MCF 10A (cell line): ENCODE data around the gene SYNDIG1L. TPM values are rescaled to one million over a fixed set of nuclear protein-coding genes. Genes with fewer than 3 reads are reported as not detected.
"Not testable (repeated sequence)": the region's sequence is repeated elsewhere in the genome, so short reads cannot be mapped to it uniquely, and the experiment has no call there.

Experiments
- BruUV-seq: library from RNA; stranded (reverse); fragments of 400-500 nt; replicated peaks from 2 replicates; lab custom pipeline; 2021; lab: Mats Ljungman, UMichigan
- CTCF ChIA-PET: fragments of 300-600 bp; sonication (Branson Sonifier 250); formaldehyde crosslinking; extraction: SDS; loops from one replicate; lab custom pipeline; 2021; ENCODE audit warnings: antibody characterized with exemption, inconsistent platforms; lab: Yijun Ruan, JAX
- POLR2A ChIA-PET: fragments of 300-600, 350-650 bp; sonication (Branson Sonifier 250); formaldehyde crosslinking; extraction: SDS; loops from one replicate; lab custom pipeline; 2020; ENCODE audit warnings: antibody characterized with exemption, inconsistent platforms; lab: Yijun Ruan, JAX
- DNase-seq: peaks from one replicate; pipeline ENCODE4 v3.0.0-alpha.2; 2018; ENCODE audit not compliant: unreplicated experiment
- H3K27ac Mint-ChIP-seq: one replicate; pipeline ENCODE4 v1.8.0; 2022; ENCODE audit warnings: mild to moderate bottlenecking, low read depth, mixed read lengths; ENCODE audit not compliant: unreplicated experiment
- H3K27me3 Mint-ChIP-seq: one replicate; pipeline ENCODE4 v1.8.0; 2022; ENCODE audit warnings: mixed read lengths; ENCODE audit not compliant: insufficient read depth, unreplicated experiment
- H3K36me3 Mint-ChIP-seq: one replicate; pipeline ENCODE4 v1.8.0; 2022; ENCODE audit warnings: mild to moderate bottlenecking, moderate library complexity, mixed read lengths; ENCODE audit not compliant: insufficient read depth, unreplicated experiment
- H3K4me1 Mint-ChIP-seq: one replicate; pipeline ENCODE4 v1.8.0; 2022; ENCODE audit warnings: mixed read lengths; ENCODE audit not compliant: insufficient read depth, unreplicated experiment
- H3K4me3 Mint-ChIP-seq: one replicate; pipeline ENCODE4 v1.8.0; 2022; ENCODE audit warnings: mild to moderate bottlenecking, moderate library complexity, mixed read lengths; ENCODE audit not compliant: unreplicated experiment
- H3K9me3 Mint-ChIP-seq: one replicate; pipeline ENCODE4 v1.8.0; 2022; ENCODE audit warnings: mixed read lengths; ENCODE audit not compliant: unreplicated experiment
- intact Hi-C: fragments of 100-400 bp; cut with micrococcal nuclease; formaldehyde crosslinking; loops from 2 replicates; pipeline ENCODE4 v1.14.1; 2022
- total RNA-seq: library from RNA; stranded (reverse); gene quantifications from 2 replicates; pipeline ENCODE4 v1.2.3, GENCODE V29; 2022
- TF ChIP-seq, protein P1 (sequence below): fragments of 200-600 bp; IDR thresholded peaks from one replicate; pipeline ENCODE4 v1.8.0; 2022; ENCODE audit warnings: antibody characterized with exemption, mild to moderate bottlenecking; ENCODE audit not compliant: unreplicated experiment

SYNDIG1L gene
- total RNA-seq, 1 experiment from 2014 or later = not detected

DNA sequence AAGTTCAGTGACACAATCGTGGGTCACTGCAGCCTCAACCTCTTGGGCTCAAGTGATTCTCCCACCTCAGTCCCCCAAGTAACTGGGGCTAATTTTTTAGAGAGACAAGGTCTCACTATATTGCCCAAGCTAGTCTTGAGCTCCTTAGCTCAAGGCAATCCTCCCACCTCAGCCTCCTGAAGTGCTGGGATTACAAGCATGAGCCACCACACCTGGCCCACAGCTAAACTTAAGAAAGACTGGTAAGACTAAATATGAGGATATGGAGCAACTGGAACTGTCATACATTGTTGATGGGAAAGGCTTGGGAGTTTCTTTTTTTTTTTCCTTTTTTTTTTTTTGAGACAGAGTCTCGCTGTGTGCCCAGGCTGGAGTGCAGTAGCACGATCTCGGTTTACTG lies 43.8 kb downstream of the SYNDIG1L start:
- no peaks in the 10 kb centered on the region for H3K9me3 Mint-ChIP-seq
- POLR2A ChIA-PET = interaction anchor here (0.6 kb wide), 1 partner anchor 949 kb away, joined by 3 read pairs; no protein-coding TSS in a partner anchor
- H3K4me1 Mint-ChIP-seq = no peaks in the 10 kb centered on the region
- no peaks in the 10 kb centered on the region for H3K36me3 Mint-ChIP-seq
- H3K4me3 Mint-ChIP-seq = no peak overlapping the region
- CTCF ChIA-PET = interaction anchor here (0.8 kb wide), 1 partner anchor 125 kb away, joined by 4 read pairs; no protein-coding TSS in a partner anchor
- peaks cover 38% of the 10 kb centered on the region for H3K27me3 Mint-ChIP-seq
- DNase-seq = no peak
- no TSS peak for BruUV-seq
- intact Hi-C loops = no loop called here
- H3K27ac Mint-ChIP-seq = no peak overlapping the region
- TF ChIP-seq, protein P1, sequence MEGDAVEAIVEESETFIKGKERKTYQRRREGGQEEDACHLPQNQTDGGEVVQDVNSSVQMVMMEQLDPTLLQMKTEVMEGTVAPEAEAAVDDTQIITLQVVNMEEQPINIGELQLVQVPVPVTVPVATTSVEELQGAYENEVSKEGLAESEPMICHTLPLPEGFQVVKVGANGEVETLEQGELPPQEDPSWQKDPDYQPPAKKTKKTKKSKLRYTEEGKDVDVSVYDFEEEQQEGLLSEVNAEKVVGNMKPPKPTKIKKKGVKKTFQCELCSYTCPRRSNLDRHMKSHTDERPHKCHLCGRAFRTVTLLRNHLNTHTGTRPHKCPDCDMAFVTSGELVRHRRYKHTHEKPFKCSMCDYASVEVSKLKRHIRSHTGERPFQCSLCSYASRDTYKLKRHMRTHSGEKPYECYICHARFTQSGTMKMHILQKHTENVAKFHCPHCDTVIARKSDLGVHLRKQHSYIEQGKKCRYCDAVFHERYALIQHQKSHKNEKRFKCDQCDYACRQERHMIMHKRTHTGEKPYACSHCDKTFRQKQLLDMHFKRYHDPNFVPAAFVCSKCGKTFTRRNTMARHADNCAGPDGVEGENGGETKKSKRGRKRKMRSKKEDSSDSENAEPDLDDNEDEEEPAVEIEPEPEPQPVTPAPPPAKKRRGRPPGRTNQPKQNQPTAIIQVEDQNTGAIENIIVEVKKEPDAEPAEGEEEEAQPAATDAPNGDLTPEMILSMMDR = no peak

DNA sequence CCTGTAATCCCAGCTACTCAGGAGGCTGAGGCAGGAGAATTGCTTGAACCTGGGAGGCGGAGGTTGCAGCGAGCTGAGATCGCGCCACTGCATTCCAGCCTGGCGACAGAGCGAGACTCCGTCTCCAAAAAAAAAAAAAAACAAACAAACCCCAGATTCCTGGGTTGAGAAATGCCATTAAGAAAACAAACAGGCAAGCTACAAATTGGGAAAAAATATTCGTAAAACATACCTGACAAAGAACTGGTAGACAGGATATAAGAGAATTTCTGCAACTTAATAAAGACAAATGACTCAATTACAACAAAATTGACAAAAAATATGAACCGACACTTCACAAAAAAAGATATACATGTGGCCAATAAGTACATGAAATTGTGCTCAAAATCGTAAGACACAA lies 44.4 kb downstream of the SYNDIG1L start:
- H3K36me3 Mint-ChIP-seq, intact Hi-C loops, H3K27ac Mint-ChIP-seq, H3K4me1 Mint-ChIP-seq, H3K9me3 Mint-ChIP-seq, DNase-seq, BruUV-seq, H3K4me3 Mint-ChIP-seq: not testable (repeated sequence)
- H3K27me3 Mint-ChIP-seq = peaks cover 33% of the 10 kb centered on the region
- ChIA-PET POLR2A (interaction anchor here (0.6 kb wide), 1 partner anchor 948 kb away, joined by 3 read pairs; no protein-coding TSS in a partner anchor), CTCF (interaction anchor here (0.6 to 1.1 kb wide), 3 partner anchors 13 to 184 kb away, joined by 4 read pairs; no protein-coding TSS in a partner anchor)

- Mint-ChIP-seq H3K4me1 (no peaks in the 10 kb centered on the region), H3K36me3 (no peaks in the 10 kb centered on the region), H3K27me3 (peaks cover 33% of the 10 kb centered on the region), H3K9me3 (no peaks in the 10 kb centered on the region), H3K4me3 (no peak overlapping the region), H3K27ac (no peak overlapping the region)
- BruUV-seq = no TSS peak
- CTCF ChIA-PET = interaction anchor here (1.1 kb wide), 1 partner anchor 22 kb away, joined by 4 read pairs; no protein-coding TSS in a partner anchor
- TF ChIP-seq, protein P1 = no peak
- intact Hi-C loops = no loop called here
- no peak for DNase-seq
- POLR2A ChIA-PET = interaction anchor here (0.6 to 0.7 kb wide), 2 partner anchors 276 to 1852 kb away, joined by 3 to 5 read pairs; no protein-coding TSS in a partner anchor
Measured at GRCh38 chr14:74380845-74381244, 45.2 kb downstream of the SYNDIG1L start.

DNA sequence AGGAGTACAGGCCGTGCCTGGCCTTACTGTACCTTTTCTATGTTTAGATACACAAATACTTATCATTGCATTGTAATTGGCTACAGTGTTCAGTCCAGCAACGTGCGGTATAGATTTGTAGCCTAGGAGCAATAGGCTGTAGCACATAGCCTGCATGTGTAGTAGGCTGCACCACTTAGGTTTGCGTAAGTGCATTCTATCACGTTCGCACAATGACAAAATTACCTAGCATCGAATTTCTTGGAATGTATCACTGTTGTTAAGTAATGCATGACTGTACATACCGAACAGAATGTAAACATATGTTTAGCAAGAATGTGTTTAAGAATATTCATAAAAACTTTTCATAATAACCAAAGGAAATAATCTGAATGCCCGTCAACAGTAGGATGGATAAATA lies 45.8 kb downstream of the SYNDIG1L start:
- ChIA-PET CTCF (no interaction called here), POLR2A (interaction anchor here (0.7 kb wide), 1 partner anchor 276 kb away, joined by 5 read pairs; no protein-coding TSS in a partner anchor)
- TF ChIP-seq, protein P1 = no peak
- DNase-seq = peak; percentile 71
- no peaks in the 10 kb centered on the region for H3K4me1 Mint-ChIP-seq
- intact Hi-C loops = no loop called here
- H3K27me3 Mint-ChIP-seq = peaks cover 33% of the 10 kb centered on the region
- no TSS peak for BruUV-seq
- H3K36me3 Mint-ChIP-seq = no peaks in the 10 kb centered on the region
- no peak overlapping the region for H3K27ac Mint-ChIP-seq
- no peak overlapping the region for H3K4me3 Mint-ChIP-seq
- H3K9me3 Mint-ChIP-seq = no peaks in the 10 kb centered on the region
